Left ventricle myocardium superior (tissue), 1 donor: ENCODE results near the gene MCMBP. TPM values are rescaled to one million over a fixed set of nuclear protein-coding genes. Genes with fewer than 3 reads are reported as not detected.
"Not testable (repeated sequence)": the region's sequence is repeated elsewhere in the genome, so short reads cannot be mapped to it uniquely, and the experiment has no call there.

ENCODE experiments used
- ATAC-seq: fragments of 200-7000 bp; cut with Tn5 transposase; one replicate; pipeline ENCODE4 v1.9.1; 2020; ENCODE audit warnings: mild to moderate bottlenecking, moderate library complexity
- DNase-seq: peaks from one replicate; pipeline ENCODE4 v3.0.0-alpha.2; 2020
- intact Hi-C: fragments of 100-400 bp; cut with micrococcal nuclease; formaldehyde crosslinking; loops from one replicate; pipeline ENCODE4 v1.11.0; 2022
- long read RNA-seq: library from polyadenylated mRNA; unstranded; transcript quantifications from one replicate; pipeline ENCODE4 v2.0.0, GENCODE V29; 2021
- total RNA-seq: library from RNA; stranded (reverse); fragmentation: NEBNext Ultra II Directional; extraction: Animal tissue kit (Norgen Biotek cat#: 25700); gene quantifications from one replicate; pipeline ENCODE4 v1.2.1, GENCODE V29; 2021
- donor health status: DM: no; HTN: yes; CAD: no; lungs with severe emphysema.

The MCMBP gene
- total RNA-seq = 29.0 TPM
- long read RNA-seq, full-length matches to known transcripts = 43 of 54 reads
- long read RNA-seq, partial matches to known transcripts = 8 of 54 reads
- long read RNA-seq, other reads (novel, unspliced or antisense) = 3 of 54 reads

GRCh38 chr10:119872610-119872859 lies at the start of gene MCMBP:
Gene MCMBP, minus strand, starts transcription at chr10:119872843. Its CDS starts 259 bp downstream, at chr10:119872584.
- intact Hi-C loops = no loop called here
- DNase-seq = no peak

GRCh38 chr10:119919826-119920225 lies 47.2 kb upstream of the MCMBP start:
- ATAC-seq (no peak), DNase-seq (no peak)
- intact Hi-C loops = no loop called here

More at GRCh38 chr10:119872610-119872859, at the start of gene MCMBP:
- ATAC-seq = no peak

- intact Hi-C loops = no loop called here
- ATAC-seq (no peak), DNase-seq (no peak)
Measured at GRCh38 chr10:119919271-119919670, 46.6 kb upstream of the MCMBP start.

GRCh38 chr10:119917777-119918176 lies 45.1 kb upstream of the MCMBP start:
- intact Hi-C loops = no loop called here
- ATAC-seq = no peak
- DNase-seq = no peak

- DNase-seq = no peak
- no peak for ATAC-seq
- intact Hi-C loops = no loop called here
Measured at GRCh38 chr10:119910689-119911088, 38.0 kb upstream of the MCMBP start.

GRCh38 chr10:119908166-119908565 lies 35.5 kb upstream of the MCMBP start:
- ATAC-seq = no peak
- intact Hi-C loops = no loop called here

GRCh38 chr10:119907695-119908094 lies 35.1 kb upstream of the MCMBP start:
- intact Hi-C loops, DNase-seq, ATAC-seq: not testable (repeated sequence)

More at GRCh38 chr10:119908166-119908565, 35.5 kb upstream of the MCMBP start:
- no peak for DNase-seq

GRCh38 chr10:119903946-119904666 lies 31.5 kb upstream of the MCMBP start:
- DNase-seq (no peak), ATAC-seq (no peak)
- intact Hi-C loops = no loop called here

- ATAC-seq = no peak
- intact Hi-C loops = no loop called here
- no peak for DNase-seq
Measured at GRCh38 chr10:119898577-119898976, 25.9 kb upstream of the MCMBP start.

GRCh38 chr10:119896937-119897770 lies 24.5 kb upstream of the MCMBP start:
- intact Hi-C loops = no loop called here
- DNase-seq (peak; percentile 77), ATAC-seq (peak; percentile 55)

GRCh38 chr10:119896061-119896655 lies 23.5 kb upstream of the MCMBP start:
- ATAC-seq (no peak), DNase-seq (no peak)
- intact Hi-C loops = no loop called here

GRCh38 chr10:119893845-119894427 lies 21.3 kb upstream of the MCMBP start:
- DNase-seq (no peak), ATAC-seq (no peak)
- intact Hi-C loops = no loop called here

- intact Hi-C loops = no loop called here
- DNase-seq = no peak
- ATAC-seq = no peak
Measured at GRCh38 chr10:119893074-119893473, 20.4 kb upstream of the MCMBP start.

GRCh38 chr10:119892188-119893065 lies 19.8 kb upstream of the MCMBP start, which contains the start of gene SEC23IP:
Gene SEC23IP, plus strand, starts transcription at chr10:119892730. Its CDS starts 53 bp downstream, at chr10:119892783.
- peak; percentile 99 for ATAC-seq
- intact Hi-C loops = no loop called here
- peak; percentile 97 for DNase-seq

- DNase-seq, intact Hi-C loops: not testable (repeated sequence)
Measured at GRCh38 chr10:119891849-119892187, 19.2 kb upstream of the MCMBP start.

GRCh38 chr10:119890307-119890706 lies 17.7 kb upstream of the MCMBP start:
- DNase-seq, ATAC-seq, intact Hi-C loops: not testable (repeated sequence)

More at GRCh38 chr10:119891849-119892187, 19.2 kb upstream of the MCMBP start:
- not testable (repeated sequence) for ATAC-seq

- ATAC-seq = not testable (repeated sequence)
Measured at GRCh38 chr10:119889201-119889600, 16.6 kb upstream of the MCMBP start.

GRCh38 chr10:119888715-119889114 lies 16.1 kb upstream of the MCMBP start:
- ATAC-seq, intact Hi-C loops, DNase-seq: not testable (repeated sequence)

More at GRCh38 chr10:119889201-119889600, 16.6 kb upstream of the MCMBP start:
- DNase-seq, intact Hi-C loops: not testable (repeated sequence)
